ENCODE measurements around the gene BBOX1. TPM values are rescaled to one million over a fixed set of nuclear protein-coding genes. Genes with fewer than 3 reads are reported as not detected.

The BBOX1 gene
- total and polyA plus RNA-seq, 2 of the 8 experiments (the other 6 are each of a cell fraction or from before 2014, with no cell fraction given) = not detected

- Histone ChIP-seq H3K14ac (ENCODE audit: insufficient read length) (no peak overlapping the region), H3K4me3 (ENCODE audit: extremely low read depth in 1 of 4, insufficient read depth in 2 of 4, low read depth in 3 of 4, low read length in 4 of 4) (no peak overlapping the region), H3K23ac (ENCODE audit: insufficient read length) (no peak overlapping the region), H2BK12ac (ENCODE audit: low read depth, low read length) (no peak overlapping the region), H3K27me3 (replicated peaks in 1 of 4; ENCODE audit: control insufficient read depth in 3 of 4, extremely low read depth in 1 of 4, insufficient read depth in 3 of 4, low read length in 3 of 4) (no peaks in the 10 kb centered on the region), H3K56ac (replicated peaks; ENCODE audit: insufficient read length, low read depth, low read length) (no peak overlapping the region), H2BK20ac (ENCODE audit: low read length) (no peak overlapping the region), H2AK5ac (ENCODE audit: low read depth, low read length) (no peak overlapping the region), H3K4ac (replicated peaks; ENCODE audit: insufficient read length, low read depth, low read length) (no peak overlapping the region), H2AFZ (ENCODE audit: low read length) (no peak overlapping the region), H4K8ac (ENCODE audit: extremely low read depth, insufficient read depth, low read length) (no peak overlapping the region), H3K4me2 (ENCODE audit: insufficient read depth in 1 of 2, low read depth in 2 of 2, low read length in 2 of 2) (no peak overlapping the region), H3K9me3 (ENCODE audit: insufficient read depth in 2 of 2, low read depth in 1 of 2, low read length in 1 of 2) (no peaks in the 10 kb centered on the region), H4K91ac (replicated peaks; ENCODE audit: insufficient read length, low read length) (no peak overlapping the region), H3K36me3 (ENCODE audit: control insufficient read depth in 2 of 4, insufficient read depth in 4 of 4, low read length in 3 of 4) (no peaks in the 10 kb centered on the region), H2BK15ac (ENCODE audit: low read length) (no peak overlapping the region), H3K4me1 (replicated peaks in 1 of 4; ENCODE audit: control insufficient read depth in 3 of 4, insufficient read depth in 4 of 4, low read length in 3 of 4) (no peaks in the 10 kb centered on the region), H3K23me2 (ENCODE audit: low read depth, low read length) (no peaks in the 10 kb centered on the region), H4K5ac (ENCODE audit: insufficient read length, low read depth, low read length) (no peak overlapping the region), H3K79me1 (ENCODE audit: low read depth, low read length) (no peaks in the 10 kb centered on the region), H2BK120ac (replicated peaks; ENCODE audit: low read depth, low read length) (no peak overlapping the region), H4K20me1 (replicated peaks in 1 of 2; ENCODE audit: control insufficient read depth in 1 of 2, insufficient read depth in 2 of 2, low read length in 2 of 2) (no peaks in the 10 kb centered on the region), H3K9ac (replicated peaks in 1 of 4; ENCODE audit: extremely low read depth in 1 of 4, low read depth in 3 of 4, low read length in 3 of 4) (no peak overlapping the region), H3K79me2 (ENCODE audit: control insufficient read depth in 1 of 2, insufficient read depth in 2 of 2, low read length in 2 of 2) (no peaks in the 10 kb centered on the region), H3K27ac (ENCODE audit: low read depth, low read length) (no peak overlapping the region), H3K18ac (ENCODE audit: extremely low read depth, low read length) (no peak overlapping the region), H2BK5ac (ENCODE audit: low read depth, low read length) (no peak overlapping the region)
- FAIRE-seq (no peak), DNase-seq (ENCODE audit: low read depth in 1 of 2, low spot score in 2 of 2) (no peak)
- ChIA-PET CTCF (ENCODE audit: partially characterized antibody) (no interaction called here), POLR2A (ENCODE audit: partially characterized antibody) (no interaction called here)
- WGBS, 2 experiments (ENCODE audit: extremely low coverage in 1 of 2, insufficient coverage in 1 of 2, insufficient read length in 1 of 2, insufficient replicate concordance in 2 of 2, low coverage in 1 of 2, low lambda C conversion rate in 2 of 2, missing lambda C conversion rate in 1 of 2) = 93% methylated on average over 4 of the region's 4 CpGs; no CpG with 5 or more reads in 1 of the 2 experiments
- TF ChIP-seq SP4 (IDR thresholded peaks at IDR 0.05; ENCODE audit: low read length) = no peak
- TF ChIP-seq KDM5A (IDR thresholded peaks at IDR 0.05; ENCODE audit: low read length) = no peak
- TF ChIP-seq JUND (IDR thresholded peaks at IDR 0.05; ENCODE audit: low read length) = no peak
- TF ChIP-seq CBX5 (IDR thresholded peaks at IDR 0.05; ENCODE audit: low read depth, low read length) = no peak
- no peak for TF ChIP-seq CREB1 (IDR thresholded peaks at IDR 0.05)
- TF ChIP-seq SP2 (IDR thresholded peaks at IDR 0.05; ENCODE audit: low read length) = no peak
- no peak for TF ChIP-seq CHD2 (IDR thresholded peaks at IDR 0.05; ENCODE audit: low read length)
- no peak for TF ChIP-seq BACH1 (IDR thresholded peaks at IDR 0.05; ENCODE audit: low read length)
- TF ChIP-seq GABPA (IDR thresholded peaks at IDR 0.05; ENCODE audit: borderline replicate concordance, insufficient read depth, low read length) = no peak
- no peak for TF ChIP-seq HDAC6 (IDR thresholded peaks at IDR 0.05; ENCODE audit: low read depth, low read length)
- TF ChIP-seq NANOG (IDR thresholded peaks at IDR 0.05; ENCODE audit: insufficient read depth, low read depth, low read length, poor library complexity, severe bottlenecking) = no peak
- TF ChIP-seq TCF12 (IDR thresholded peaks at IDR 0.05; ENCODE audit: low read depth, low read length) = no peak
- TF ChIP-seq YY1 (IDR thresholded peaks at IDR 0.05; ENCODE audit: low read depth, low read length) = no peak
- no peak for TF ChIP-seq SIN3A (conservative IDR thresholded peaks at IDR 0.05 in 1 of 2, IDR thresholded peaks at IDR 0.05 in 1 of 2; ENCODE audit: low read depth in 1 of 2, low read length in 2 of 2)
Observed at GRCh38 chr11:27097551-27097950, 56.9 kb downstream of the BBOX1 start.

Data from H1 (cell line).